Chondrocyte (in vitro differentiated cells): Measurements from ENCODE around the gene NF1. TPM values are rescaled to one million over a fixed set of nuclear protein-coding genes. Genes with fewer than 3 reads are reported as not detected.

Experiments used
- DNase-seq: peaks from one replicate; pipeline ENCODE4 v3.0.0; 2021; ENCODE audit warnings: mixed read lengths, low spot score
- H3K27ac Mint-ChIP-seq: one replicate; pipeline ENCODE4 v1.8.0; 2021; ENCODE audit warnings: mild to moderate bottlenecking, moderate library complexity, mixed read lengths; ENCODE audit not compliant: unreplicated experiment
- H3K27me3 Mint-ChIP-seq: 2 replicates; pipeline ENCODE4 v1.8.0; 2021; ENCODE audit warnings: low read depth, mixed read lengths
- H3K36me3 Mint-ChIP-seq: 2 replicates; pipeline ENCODE4 v1.8.0; 2021; ENCODE audit warnings: low read depth, mixed read lengths
- H3K4me1 Mint-ChIP-seq: 2 replicates; pipeline ENCODE4 v1.8.0; 2021; ENCODE audit warnings: low read depth, mild to moderate bottlenecking, mixed read lengths
- H3K4me3 Mint-ChIP-seq: one replicate; pipeline ENCODE4 v1.8.0; 2021; ENCODE audit warnings: mild to moderate bottlenecking, moderate library complexity, mixed read lengths; ENCODE audit not compliant: unreplicated experiment
- H3K9me3 Mint-ChIP-seq: 2 replicates; pipeline ENCODE4 v1.8.0; 2021; ENCODE audit warnings: low read depth, mixed read lengths
- total RNA-seq: library from RNA; stranded (reverse); gene quantifications from 3 replicates; pipeline ENCODE4 v1.2.1, GENCODE V29; 2021
- TF ChIP-seq, protein P1 (sequence below): fragments of 200-600 bp; sonication (generic); IDR thresholded peaks from 2 replicates; pipeline ENCODE4 v1.5.0; 2021; ENCODE audit warnings: antibody characterized with exemption, mild to moderate bottlenecking, moderate library complexity

NF1 gene
- total RNA-seq, 1 donor from 2014 or later: 48.2 TPM

GRCh38 chr17:31163091-31163781 lies 68.5 kb downstream of the NF1 start:
- peaks cover 30% of the 10 kb centered on the region for H3K4me1 Mint-ChIP-seq
- H3K27ac Mint-ChIP-seq: no peak overlapping the region
- no peaks in the 10 kb centered on the region for H3K9me3 Mint-ChIP-seq
- peaks cover 11% of the 10 kb centered on the region for H3K36me3 Mint-ChIP-seq
- H3K27me3 Mint-ChIP-seq: no peaks in the 10 kb centered on the region
- TF ChIP-seq, protein P1, sequence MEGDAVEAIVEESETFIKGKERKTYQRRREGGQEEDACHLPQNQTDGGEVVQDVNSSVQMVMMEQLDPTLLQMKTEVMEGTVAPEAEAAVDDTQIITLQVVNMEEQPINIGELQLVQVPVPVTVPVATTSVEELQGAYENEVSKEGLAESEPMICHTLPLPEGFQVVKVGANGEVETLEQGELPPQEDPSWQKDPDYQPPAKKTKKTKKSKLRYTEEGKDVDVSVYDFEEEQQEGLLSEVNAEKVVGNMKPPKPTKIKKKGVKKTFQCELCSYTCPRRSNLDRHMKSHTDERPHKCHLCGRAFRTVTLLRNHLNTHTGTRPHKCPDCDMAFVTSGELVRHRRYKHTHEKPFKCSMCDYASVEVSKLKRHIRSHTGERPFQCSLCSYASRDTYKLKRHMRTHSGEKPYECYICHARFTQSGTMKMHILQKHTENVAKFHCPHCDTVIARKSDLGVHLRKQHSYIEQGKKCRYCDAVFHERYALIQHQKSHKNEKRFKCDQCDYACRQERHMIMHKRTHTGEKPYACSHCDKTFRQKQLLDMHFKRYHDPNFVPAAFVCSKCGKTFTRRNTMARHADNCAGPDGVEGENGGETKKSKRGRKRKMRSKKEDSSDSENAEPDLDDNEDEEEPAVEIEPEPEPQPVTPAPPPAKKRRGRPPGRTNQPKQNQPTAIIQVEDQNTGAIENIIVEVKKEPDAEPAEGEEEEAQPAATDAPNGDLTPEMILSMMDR: no peak
- no peak for DNase-seq
- H3K4me3 Mint-ChIP-seq: no peak overlapping the region

- Mint-ChIP-seq H3K27me3 (no peaks in the 10 kb centered on the region), H3K4me1 (peaks cover 5% of the 10 kb centered on the region), H3K4me3 (no peak overlapping the region), H3K9me3 (no peaks in the 10 kb centered on the region), H3K27ac (no peak overlapping the region), H3K36me3 (peaks cover 15% of the 10 kb centered on the region)
- TF ChIP-seq, protein P1: no peak
- DNase-seq: no peak
Observed at GRCh38 chr17:31167111-31167510, 72.3 kb downstream of the NF1 start.

GRCh38 chr17:31171701-31172100 lies 76.9 kb downstream of the NF1 start:
- no peak for DNase-seq
- no peaks in the 10 kb centered on the region for H3K9me3 Mint-ChIP-seq
- H3K4me1 Mint-ChIP-seq: peaks cover 5% of the 10 kb centered on the region
- TF ChIP-seq, protein P1: no peak
- no peak overlapping the region for H3K4me3 Mint-ChIP-seq
- peaks cover 9% of the 10 kb centered on the region for H3K36me3 Mint-ChIP-seq
- H3K27ac Mint-ChIP-seq: no peak overlapping the region
- no peaks in the 10 kb centered on the region for H3K27me3 Mint-ChIP-seq

- TF ChIP-seq, protein P1: no peak
- Mint-ChIP-seq H3K27ac (no peak overlapping the region), H3K4me1 (peaks cover 5% of the 10 kb centered on the region), H3K27me3 (no peaks in the 10 kb centered on the region), H3K36me3 (peaks cover 8% of the 10 kb centered on the region), H3K9me3 (no peaks in the 10 kb centered on the region), H3K4me3 (no peak overlapping the region)
- no peak for DNase-seq
Observed at GRCh38 chr17:31172388-31172787, 77.6 kb downstream of the NF1 start.

GRCh38 chr17:31174215-31174614 lies 79.4 kb downstream of the NF1 start:
- no peaks in the 10 kb centered on the region for H3K27me3 Mint-ChIP-seq
- DNase-seq: no peak
- TF ChIP-seq, protein P1: no peak
- H3K36me3 Mint-ChIP-seq: peaks cover 9% of the 10 kb centered on the region
- no peaks in the 10 kb centered on the region for H3K9me3 Mint-ChIP-seq
- no peak overlapping the region for H3K4me3 Mint-ChIP-seq
- H3K27ac Mint-ChIP-seq: no peak overlapping the region
- peaks cover 5% of the 10 kb centered on the region for H3K4me1 Mint-ChIP-seq
